ENCODE measurements around the gene NOL4L.

Gene NOL4L

GRCh38 chr20:32560989-32561830 is 23.9 kb downstream of the NOL4L start:
- DNase-seq (ENCODE audit: low spot score), result no peak

- DNase-seq (ENCODE audit: low spot score), result no peak
Measured at GRCh38 chr20:32560482-32560988, 24.6 kb downstream of the NOL4L start.

- no peak for DNase-seq (ENCODE audit: low spot score)
Measured at GRCh38 chr20:32559753-32560380, 25.3 kb downstream of the NOL4L start.

GRCh38 chr20:32559205-32559752 is 25.9 kb downstream of the NOL4L start:
- no peak for DNase-seq (ENCODE audit: low spot score)

- no peak for DNase-seq (ENCODE audit: low spot score)
Measured at GRCh38 chr20:32558526-32558925, 26.6 kb downstream of the NOL4L start.

GRCh38 chr20:32557319-32557718 is 27.8 kb downstream of the NOL4L start:
- no peak for DNase-seq (ENCODE audit: low spot score)

GRCh38 chr20:32556312-32557184 is 28.6 kb downstream of the NOL4L start:
- DNase-seq (ENCODE audit: low spot score), result no peak

GRCh38 chr20:32555584-32555983 is 29.5 kb downstream of the NOL4L start:
- DNase-seq (ENCODE audit: low spot score), result no peak

GRCh38 chr20:32554965-32555289 is 30.2 kb downstream of the NOL4L start:
- no peak for DNase-seq (ENCODE audit: low spot score)

- DNase-seq (ENCODE audit: low spot score), result no peak
Measured at GRCh38 chr20:32553618-32554017, 31.5 kb downstream of the NOL4L start.

- no peak for DNase-seq (ENCODE audit: low spot score)
Measured at GRCh38 chr20:32551693-32552092, 33.4 kb downstream of the NOL4L start.

- no peak for DNase-seq (ENCODE audit: low spot score)
Measured at GRCh38 chr20:32549842-32550241, 35.3 kb downstream of the NOL4L start.

GRCh38 chr20:32547753-32548034 is 37.4 kb downstream of the NOL4L start:
- no peak for DNase-seq (ENCODE audit: low spot score)

GRCh38 chr20:32546918-32547752 is 38.0 kb downstream of the NOL4L start:
- no peak for DNase-seq (ENCODE audit: low spot score)

GRCh38 chr20:32544893-32545840 is 40.0 kb downstream of the NOL4L start:
- DNase-seq (ENCODE audit: low spot score), result no peak

- no peak for DNase-seq (ENCODE audit: low spot score)
Measured at GRCh38 chr20:32544260-32544722, 40.8 kb downstream of the NOL4L start.

- no peak for DNase-seq (ENCODE audit: low spot score)
Measured at GRCh38 chr20:32543570-32544259, 41.4 kb downstream of the NOL4L start.

GRCh38 chr20:32542259-32542615 is 42.9 kb downstream of the NOL4L start:
- DNase-seq (ENCODE audit: low spot score), result no peak

- DNase-seq (ENCODE audit: low spot score), result no peak
Measured at GRCh38 chr20:32541323-32542258, 43.5 kb downstream of the NOL4L start.

Data from iPS-NIHi11 (cell line).